Smooth muscle cell (in vitro differentiated cells): ENCODE results near the gene LCE5A. TPM values are rescaled to one million over a fixed set of nuclear protein-coding genes. Genes with fewer than 3 reads are reported as not detected.

ENCODE experiments used
- DNase-seq: peaks from one replicate; lab custom pipeline; 2025; ENCODE audit not compliant: unreplicated experiment; lab: John Stamatoyannopoulos, UW
- H2AFZ ChIP-seq: fragments of 200-600 bp; sonication (generic); 2 replicates; pipeline ENCODE4 v1.6.0; 2016; ENCODE audit warnings: antibody characterized with exemption, low read depth, mild to moderate bottlenecking
- H3F3A ChIP-seq: fragments of 200-600 bp; sonication (generic); 2 replicates; pipeline ENCODE4 v1.6.0; 2017; ENCODE audit warnings: antibody characterized with exemption, low read depth
- H3K27ac ChIP-seq: fragments of 200-600 bp; sonication (generic); 2 replicates; pipeline ENCODE4 v1.5.1; 2016; ENCODE audit warnings: low read depth, mild to moderate bottlenecking
- H3K27me3 ChIP-seq: fragments of 200-600 bp; sonication (generic); 2 replicates; pipeline ENCODE4 v1.6.1; 2016; ENCODE audit warnings: low read depth, mild to moderate bottlenecking
- H3K36me3 ChIP-seq: fragments of 200-600 bp; sonication (generic); 2 replicates; pipeline ENCODE4 v1.5.1; 2016; ENCODE audit warnings: low read depth
- H3K4me1 ChIP-seq: fragments of 200-600 bp; sonication (generic); 2 replicates; pipeline ENCODE4 v1.5.1; 2016; ENCODE audit warnings: low read depth
- H3K4me2 ChIP-seq: fragments of 200-600 bp; sonication (generic); 2 replicates; pipeline ENCODE4 v1.6.0; 2016; ENCODE audit warnings: mild to moderate bottlenecking
- H3K4me3 ChIP-seq: fragments of 200-600 bp; sonication (generic); 2 replicates; pipeline ENCODE4 v1.5.1; 2016; ENCODE audit warnings: mild to moderate bottlenecking
- H3K79me2 ChIP-seq: fragments of 200-600 bp; sonication (generic); 2 replicates; pipeline ENCODE4 v1.6.0; 2016; ENCODE audit warnings: low read depth, mild to moderate bottlenecking
- H3K9ac ChIP-seq: fragments of 200-600 bp; sonication (generic); 2 replicates; pipeline ENCODE4 v1.6.0; 2016; ENCODE audit warnings: low read depth
- H3K9me3 ChIP-seq: fragments of 200-600 bp; sonication (generic); replicated peaks from 2 replicates; pipeline ENCODE4 v1.5.1; 2016; ENCODE audit warnings: low read depth
- H4K20me1 ChIP-seq: fragments of 200-600 bp; sonication (generic); 2 replicates; pipeline ENCODE4 v1.6.0; 2016; ENCODE audit warnings: low read depth
- WGBS: methylation state at CpG from one replicate; pipeline ENCODE4 v1.1.7; 2016; ENCODE audit warnings: low lambda C conversion rate; 5-methylcytosine and 5-hydroxymethylcytosine counted together
- polyA plus RNA-seq: library from polyadenylated mRNA; unstranded; fragments of >200 nt; fragmentation: Nextera tagmentation; extraction: Ambion mirVana; gene quantifications from 2 replicates; pipeline ENCODE4 v1.2.1, GENCODE V29; 2016
- total RNA-seq: library from RNA; depleted of rRNA; stranded (reverse); fragments of >200 nt; gene quantifications from 2 replicates; pipeline ENCODE4 v1.2.3, GENCODE V29; 2014
- TF ChIP-seq, protein P1 (sequence below): fragments of 200-600 bp; sonication (generic); IDR thresholded peaks from 2 replicates; pipeline ENCODE4 v1.5.1; 2017; ENCODE audit warnings: borderline replicate concordance, mild to moderate bottlenecking, antibody characterized with exemption; ENCODE audit not compliant: insufficient read depth, poor library complexity, severe bottlenecking

LCE5A gene
- total and polyA plus RNA-seq, 2 experiments from 2014 or later, result not detected

DNA sequence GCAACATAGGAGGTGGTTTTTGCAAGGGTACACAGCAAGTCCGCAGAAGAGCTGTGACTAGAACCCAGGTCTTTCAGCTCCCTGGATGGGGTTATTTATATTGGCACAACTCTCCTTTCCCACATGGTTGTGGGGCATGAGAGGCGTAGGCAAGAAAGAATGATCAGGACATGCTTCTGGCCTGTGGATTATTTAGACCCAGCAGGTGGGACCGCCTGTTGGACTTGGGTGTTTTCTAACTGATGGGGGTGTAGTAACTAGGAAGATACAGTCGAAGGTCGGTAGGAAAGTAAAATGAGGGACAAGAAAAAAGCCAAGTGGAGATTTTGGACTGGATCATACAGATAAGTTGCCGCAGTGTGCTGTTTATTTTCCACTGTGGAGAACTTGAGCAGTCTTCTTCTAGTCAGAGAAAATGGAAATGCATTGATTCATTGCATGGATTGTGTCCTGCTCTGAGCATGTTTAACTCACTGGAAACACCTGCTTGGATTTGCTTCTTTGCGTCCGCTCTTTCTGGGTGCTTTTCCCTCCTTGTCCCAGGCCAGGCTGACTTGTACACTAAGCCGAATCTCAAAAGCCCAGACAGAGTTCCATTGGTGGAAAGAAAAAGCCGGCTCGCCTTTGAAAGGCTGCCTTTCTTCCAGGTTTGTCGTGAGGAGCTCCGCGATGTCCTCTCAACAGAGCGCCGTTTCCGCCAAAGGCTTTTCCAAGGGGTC, 4.3 kb downstream of the LCE5A start:
- Histone ChIP-seq H3K4me1 (no peaks in the 10 kb centered on the region), H3K9ac (no peak overlapping the region), H3K4me3 (no peak overlapping the region), H3K4me2 (no peak overlapping the region), H2AFZ (no peak overlapping the region), H3K27ac (no peak overlapping the region), H3K79me2 (no peaks in the 10 kb centered on the region), H3K36me3 (no peaks in the 10 kb centered on the region), H3F3A (no peaks in the 10 kb centered on the region), H3K9me3 (no peaks in the 10 kb centered on the region), H3K27me3 (no peaks in the 10 kb centered on the region), H4K20me1 (no peaks in the 10 kb centered on the region)
- TF ChIP-seq, protein P1, sequence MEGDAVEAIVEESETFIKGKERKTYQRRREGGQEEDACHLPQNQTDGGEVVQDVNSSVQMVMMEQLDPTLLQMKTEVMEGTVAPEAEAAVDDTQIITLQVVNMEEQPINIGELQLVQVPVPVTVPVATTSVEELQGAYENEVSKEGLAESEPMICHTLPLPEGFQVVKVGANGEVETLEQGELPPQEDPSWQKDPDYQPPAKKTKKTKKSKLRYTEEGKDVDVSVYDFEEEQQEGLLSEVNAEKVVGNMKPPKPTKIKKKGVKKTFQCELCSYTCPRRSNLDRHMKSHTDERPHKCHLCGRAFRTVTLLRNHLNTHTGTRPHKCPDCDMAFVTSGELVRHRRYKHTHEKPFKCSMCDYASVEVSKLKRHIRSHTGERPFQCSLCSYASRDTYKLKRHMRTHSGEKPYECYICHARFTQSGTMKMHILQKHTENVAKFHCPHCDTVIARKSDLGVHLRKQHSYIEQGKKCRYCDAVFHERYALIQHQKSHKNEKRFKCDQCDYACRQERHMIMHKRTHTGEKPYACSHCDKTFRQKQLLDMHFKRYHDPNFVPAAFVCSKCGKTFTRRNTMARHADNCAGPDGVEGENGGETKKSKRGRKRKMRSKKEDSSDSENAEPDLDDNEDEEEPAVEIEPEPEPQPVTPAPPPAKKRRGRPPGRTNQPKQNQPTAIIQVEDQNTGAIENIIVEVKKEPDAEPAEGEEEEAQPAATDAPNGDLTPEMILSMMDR, result no peak
- 91% methylated on average over 17 of the region's 17 CpGs for WGBS
- no peak for DNase-seq

- Histone ChIP-seq H3K27me3 (no peaks in the 10 kb centered on the region), H3K4me2 (no peak overlapping the region), H3K9me3 (no peaks in the 10 kb centered on the region), H4K20me1 (no peaks in the 10 kb centered on the region), H3K4me3 (no peak overlapping the region), H3K27ac (no peak overlapping the region), H3K4me1 (no peaks in the 10 kb centered on the region), H3K9ac (no peak overlapping the region), H3K36me3 (no peaks in the 10 kb centered on the region), H3K79me2 (no peaks in the 10 kb centered on the region), H2AFZ (no peak overlapping the region), H3F3A (no peaks in the 10 kb centered on the region)
- DNase-seq, result no peak
- TF ChIP-seq, protein P1, result no peak
- 94% methylated on average over 20 of the region's 33 CpGs for WGBS
These were observed 4.8 kb downstream of the LCE5A start for GRCh38 chr1:152515434-152515783.

DNA sequence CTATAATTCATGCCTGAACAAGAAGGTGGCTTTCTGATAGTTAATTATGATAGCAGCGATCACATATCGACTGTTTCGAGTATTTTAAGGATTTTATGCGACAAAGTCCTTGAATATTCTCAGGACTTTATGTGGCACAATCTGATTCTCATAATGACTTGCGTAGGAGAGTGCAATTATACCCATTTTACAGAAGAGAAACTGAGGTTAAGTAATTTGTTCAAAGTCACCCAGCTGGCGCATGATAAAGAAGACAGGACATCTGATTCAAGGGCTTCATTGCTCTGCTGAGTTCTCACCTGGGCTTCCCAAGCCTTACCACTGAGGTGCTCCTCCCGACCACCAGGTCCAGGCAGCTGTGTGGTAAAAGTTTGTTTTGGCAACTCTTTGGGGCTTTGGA, 5.5 kb downstream of the LCE5A start:
- Histone ChIP-seq H3K4me2 (no peak overlapping the region), H3K4me1 (no peaks in the 10 kb centered on the region), H3K4me3 (no peak overlapping the region), H3K9me3 (no peaks in the 10 kb centered on the region), H4K20me1 (no peaks in the 10 kb centered on the region), H3F3A (no peaks in the 10 kb centered on the region), H3K36me3 (no peaks in the 10 kb centered on the region), H3K79me2 (no peaks in the 10 kb centered on the region), H3K27ac (no peak overlapping the region), H3K27me3 (no peaks in the 10 kb centered on the region), H3K9ac (no peak overlapping the region), H2AFZ (no peak overlapping the region)
- DNase-seq, result no peak
- WGBS, result 77% methylated on average over 7 of the region's 7 CpGs
- TF ChIP-seq, protein P1, result no peak

- TF ChIP-seq, protein P1, result no peak
- no peaks in the 10 kb centered on the region for H3K79me2 ChIP-seq
- no peak overlapping the region for H3K9ac ChIP-seq
- H3K36me3 ChIP-seq, result no peaks in the 10 kb centered on the region
- no peaks in the 10 kb centered on the region for H3K4me1 ChIP-seq
- 60% methylated on average over 7 of the region's 7 CpGs for WGBS
- no peak for DNase-seq
- H3K27me3 ChIP-seq, result no peaks in the 10 kb centered on the region
- no peak overlapping the region for H2AFZ ChIP-seq
- H3K9me3 ChIP-seq, result peaks cover 3% of the 10 kb centered on the region
- no peak overlapping the region for H3K27ac ChIP-seq
- no peak overlapping the region for H3K4me3 ChIP-seq
- H3K4me2 ChIP-seq, result no peak overlapping the region
- H3F3A ChIP-seq, result no peaks in the 10 kb centered on the region
- H4K20me1 ChIP-seq, result no peaks in the 10 kb centered on the region
These were observed 6.7 kb downstream of the LCE5A start for GRCh38 chr1:152517237-152517811.
